ENCODE data around the gene RIPOR2.

Gene RIPOR2

DNA sequence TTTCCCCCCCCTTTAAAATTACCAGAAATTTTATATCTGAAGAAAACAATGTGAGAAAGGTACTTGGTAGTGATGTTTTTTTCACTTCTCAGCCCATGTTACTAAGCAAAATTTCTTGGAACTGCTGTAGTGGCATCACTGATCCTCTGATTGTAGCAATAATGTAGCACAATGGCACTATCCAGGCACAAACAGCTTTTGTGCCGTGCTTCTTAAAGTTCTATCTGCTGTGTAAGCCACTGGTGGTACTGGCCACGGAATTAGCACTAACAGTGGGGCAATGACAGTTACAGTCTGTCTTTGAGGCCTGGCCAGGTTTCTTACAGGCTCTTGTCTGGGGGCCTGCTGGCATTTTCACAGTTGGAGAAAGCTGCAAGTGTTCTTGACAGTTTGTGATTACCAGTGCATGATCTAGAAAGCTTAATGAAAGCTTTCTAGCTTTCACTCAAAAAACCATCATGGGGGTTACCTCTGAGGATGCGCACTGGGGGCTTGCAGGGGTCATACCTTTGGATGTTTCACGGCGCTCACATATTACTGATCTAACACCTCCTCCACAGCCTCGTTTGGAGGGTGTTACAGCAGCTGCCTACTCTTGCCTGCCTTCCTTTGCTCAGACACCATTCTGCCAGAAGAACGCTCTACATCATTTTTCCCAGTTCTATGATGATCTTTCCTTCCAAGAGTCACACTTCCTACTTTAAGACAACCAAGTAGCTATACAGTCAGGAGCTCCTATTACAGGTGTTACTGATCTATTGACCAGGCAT, 78.7 kb downstream of the RIPOR2 start:
- TF ChIP-seq ZNF274 (IDR thresholded peaks at IDR 0.05; ENCODE audit: low read depth, low read length), result no peak
- H3K4me3 ChIP-seq (ENCODE audit: low read length), result no peak overlapping the region

DNA sequence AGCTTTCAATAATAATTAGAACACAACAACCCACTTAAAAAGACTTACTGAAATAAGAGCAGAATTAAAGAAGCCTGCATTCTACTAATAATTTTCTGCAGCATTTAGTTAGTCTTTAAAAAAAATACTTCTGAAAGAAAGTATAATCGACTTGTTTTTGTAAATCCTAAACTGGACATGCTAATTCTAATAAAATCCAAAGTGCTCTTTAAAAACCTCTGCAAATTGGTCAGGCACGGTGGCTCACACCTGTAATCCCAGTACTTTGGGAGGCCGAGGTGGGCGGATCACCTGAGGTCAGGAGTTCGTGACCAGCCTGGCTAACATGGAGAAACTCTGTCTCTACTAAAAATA, 79.5 kb downstream of the RIPOR2 start:
- no peak for TF ChIP-seq ZNF274 (IDR thresholded peaks at IDR 0.05; ENCODE audit: low read depth, low read length)
- no peak overlapping the region for H3K4me3 ChIP-seq (ENCODE audit: low read length)

DNA sequence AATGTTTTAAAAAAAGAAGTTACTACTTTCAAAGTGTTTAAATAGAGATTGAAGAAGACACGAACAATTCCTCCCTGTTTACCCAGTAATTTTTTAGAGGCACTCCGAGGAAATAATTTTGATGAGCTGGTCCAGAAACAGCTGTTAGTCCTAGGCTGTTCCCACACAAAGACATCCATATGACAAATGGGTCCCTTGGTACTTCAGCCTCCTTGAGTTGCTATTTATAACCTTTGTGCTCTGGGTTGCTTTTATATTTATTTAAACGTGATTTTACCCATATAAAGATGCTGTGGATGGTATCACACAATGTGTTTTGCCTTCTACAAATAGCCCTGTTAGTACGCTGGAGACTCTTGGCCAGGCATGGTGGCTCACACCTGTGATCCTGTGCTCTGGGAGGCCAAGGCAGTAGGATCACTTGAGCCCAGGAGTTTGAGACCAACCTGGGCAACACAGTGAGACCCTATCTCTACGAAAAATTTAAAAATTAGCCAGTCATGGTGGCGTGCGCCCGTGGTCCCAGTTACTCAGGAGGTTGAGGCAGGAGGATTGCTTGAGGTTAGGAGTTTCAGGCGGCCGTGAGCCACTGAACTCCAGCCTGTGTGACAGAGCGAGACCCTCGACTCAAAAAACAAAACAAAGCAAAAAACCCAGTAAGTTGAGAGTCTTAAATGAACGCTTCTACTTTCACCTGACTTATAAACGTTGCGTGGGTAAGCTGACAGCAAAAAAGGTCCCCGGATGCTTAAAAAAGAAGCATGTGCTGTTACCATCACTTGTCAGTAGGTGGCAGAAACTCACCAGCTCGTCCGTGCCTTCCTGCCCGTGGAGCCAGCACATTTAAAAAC, 80.1 kb downstream of the RIPOR2 start:
- no peak overlapping the region for H3K4me3 ChIP-seq (ENCODE audit: low read length)
- TF ChIP-seq ZNF274 (IDR thresholded peaks at IDR 0.05; ENCODE audit: low read depth, low read length), result no peak

DNA sequence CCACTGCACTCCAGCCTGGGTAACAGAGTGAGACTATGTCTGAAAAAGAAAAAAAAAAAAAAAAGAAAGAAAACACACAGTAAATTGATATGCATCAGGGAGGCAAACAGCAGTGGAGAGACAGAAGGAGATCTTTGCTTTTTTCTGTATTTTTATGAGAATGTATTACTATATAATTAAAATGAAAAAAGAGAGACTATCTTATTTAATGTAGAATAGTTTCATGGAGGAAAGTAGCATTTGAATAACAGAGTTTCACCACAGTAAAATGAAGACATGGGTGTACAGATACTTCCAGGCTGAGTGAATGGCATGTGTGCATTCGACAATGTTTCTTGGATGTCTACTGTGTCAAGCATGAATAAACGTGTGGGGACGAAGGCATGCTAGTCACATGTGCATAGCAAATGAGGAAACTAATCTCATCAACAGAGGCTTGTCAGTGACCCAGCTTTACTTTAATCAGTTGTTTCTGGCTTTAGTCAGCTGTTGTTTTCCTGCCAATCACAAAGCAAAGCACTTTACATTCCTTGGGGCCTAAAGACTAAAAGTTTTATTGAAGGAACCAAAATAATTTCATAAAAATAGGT, 81.6 kb downstream of the RIPOR2 start:
- H3K4me3 ChIP-seq (ENCODE audit: low read length), result no peak overlapping the region
- TF ChIP-seq ZNF274 (IDR thresholded peaks at IDR 0.05; ENCODE audit: low read depth, low read length), result no peak

DNA sequence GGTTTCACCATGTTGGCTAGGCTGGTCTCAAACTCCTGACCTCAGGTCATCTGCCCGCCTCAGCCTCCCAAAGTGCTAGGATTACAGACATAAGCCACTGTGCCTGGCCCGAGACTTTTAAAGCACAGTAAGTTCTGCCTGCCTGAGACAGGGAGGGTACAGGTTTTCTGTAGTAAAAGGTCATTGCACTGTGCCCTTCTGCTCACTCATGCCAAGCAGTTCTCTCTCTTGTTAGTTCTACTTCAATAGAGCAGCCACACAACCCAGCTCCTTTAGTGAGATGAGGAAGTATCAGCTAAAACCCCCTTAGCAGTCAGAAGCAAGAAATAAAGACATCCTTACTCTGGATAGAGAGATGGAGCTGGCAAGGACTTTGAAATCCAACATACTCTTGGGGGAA, 84.7 kb downstream of the RIPOR2 start:
- TF ChIP-seq ZNF274 (IDR thresholded peaks at IDR 0.05; ENCODE audit: low read depth, low read length), result no peak
- no peak overlapping the region for H3K4me3 ChIP-seq (ENCODE audit: low read length)

DNA sequence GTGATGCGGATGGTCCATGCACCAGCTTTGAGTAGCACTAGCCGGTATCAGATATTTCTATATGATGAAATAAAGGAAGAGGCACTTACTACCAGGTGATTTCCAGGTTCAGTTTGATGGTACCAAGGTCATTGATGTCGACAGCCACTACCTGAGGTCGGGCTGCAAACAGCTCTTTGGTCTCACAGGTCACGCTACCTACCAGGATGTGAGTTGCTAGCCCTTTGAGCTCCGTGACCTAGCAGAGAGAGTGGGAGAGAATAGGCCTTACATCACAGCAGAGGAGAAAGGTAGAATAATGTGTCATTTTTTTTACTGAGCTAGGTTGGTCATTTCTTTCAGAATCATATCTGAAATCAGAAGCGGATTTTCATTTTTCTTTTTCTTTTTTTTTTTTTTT, 86.0 kb downstream of the RIPOR2 start:
- TF ChIP-seq ZNF274 (IDR thresholded peaks at IDR 0.05; ENCODE audit: low read depth, low read length), result no peak
- H3K4me3 ChIP-seq (ENCODE audit: low read length), result no peak overlapping the region

DNA sequence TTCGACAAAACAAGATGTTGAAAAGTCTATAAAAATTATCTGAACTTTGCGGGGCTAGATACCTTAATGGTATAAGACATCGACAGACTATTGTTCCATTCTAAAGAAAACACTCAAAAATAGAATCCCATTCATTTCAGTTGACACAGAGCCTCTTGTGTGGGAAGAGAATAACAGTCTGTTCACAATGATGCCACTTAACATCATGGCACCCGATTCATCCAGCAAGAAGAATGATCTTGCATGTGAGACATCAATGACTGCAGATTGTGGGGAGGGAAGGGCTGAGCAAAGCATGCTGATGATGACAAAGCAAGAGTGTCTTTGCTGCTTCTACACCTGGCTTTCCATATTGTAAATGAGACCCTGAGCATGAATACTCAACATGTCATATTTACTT, 87.3 kb downstream of the RIPOR2 start:
- TF ChIP-seq ZNF274 (IDR thresholded peaks at IDR 0.05; ENCODE audit: low read depth, low read length), result no peak
- no peak overlapping the region for H3K4me3 ChIP-seq (ENCODE audit: low read length)

DNA sequence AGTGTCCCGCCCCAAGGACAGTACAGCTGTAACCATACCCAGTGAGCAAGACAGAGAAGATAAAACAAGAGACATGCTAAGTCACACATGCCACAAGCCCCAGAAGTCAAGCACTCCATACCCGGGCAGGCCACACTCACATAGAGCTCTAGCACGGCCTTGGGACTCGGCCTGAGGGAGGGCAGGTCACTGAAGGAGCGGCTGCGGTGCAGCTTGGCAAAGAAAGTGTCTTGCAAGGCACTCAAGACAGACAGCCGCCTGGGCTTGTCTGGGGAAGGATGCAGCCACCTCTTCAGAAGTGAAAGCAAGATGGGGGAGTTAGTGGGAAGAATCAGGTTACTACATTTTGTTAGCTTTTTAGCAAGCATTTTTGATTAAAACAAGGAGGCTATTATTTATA, 88.4 kb downstream of the RIPOR2 start:
- no peak for TF ChIP-seq ZNF274 (IDR thresholded peaks at IDR 0.05; ENCODE audit: low read depth, low read length)
- H3K4me3 ChIP-seq (ENCODE audit: low read length), result no peak overlapping the region

DNA sequence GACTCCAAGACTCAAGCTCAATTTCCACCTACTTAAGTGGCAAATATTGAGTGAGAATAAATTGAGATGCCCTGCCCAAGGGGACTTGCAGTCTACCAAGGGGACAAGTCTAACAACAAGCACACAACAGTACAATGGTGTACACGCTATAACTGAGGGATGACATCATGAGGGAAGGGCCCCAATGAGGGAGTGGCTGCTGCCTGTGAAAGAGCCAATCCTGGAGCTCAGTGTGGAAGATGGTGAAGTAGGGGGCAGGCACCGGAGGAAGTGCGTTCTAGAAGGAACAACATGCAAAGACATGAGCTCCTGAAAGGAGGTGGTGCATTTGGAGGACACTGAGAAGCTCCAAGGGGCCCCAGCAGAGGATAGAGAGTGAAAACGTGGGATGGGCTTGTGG, 90.2 kb downstream of the RIPOR2 start:
- TF ChIP-seq ZNF274 (IDR thresholded peaks at IDR 0.05; ENCODE audit: low read depth, low read length), result no peak
- no peak overlapping the region for H3K4me3 ChIP-seq (ENCODE audit: low read length)

DNA sequence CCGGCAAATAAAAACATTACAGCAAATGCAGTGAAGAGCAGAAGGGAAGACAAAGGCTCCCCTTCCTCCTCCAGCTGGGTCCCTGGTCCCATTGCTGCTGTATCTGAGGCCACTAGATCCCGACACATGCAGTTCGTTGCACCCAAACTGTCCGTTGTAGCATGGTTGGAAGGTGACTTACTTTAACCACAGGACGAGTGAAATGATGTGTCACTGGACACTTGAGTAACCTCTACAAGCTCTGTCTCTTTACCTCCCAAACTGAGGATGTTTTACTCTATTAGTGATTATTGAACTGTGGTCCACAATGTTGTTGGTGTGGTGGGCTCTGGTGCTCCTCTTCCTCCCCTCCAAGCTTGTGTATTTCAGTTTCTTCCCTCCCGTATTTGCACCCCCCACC, 90.9 kb downstream of the RIPOR2 start:
- TF ChIP-seq ZNF274 (IDR thresholded peaks at IDR 0.05; ENCODE audit: low read depth, low read length), result no peak

DNA sequence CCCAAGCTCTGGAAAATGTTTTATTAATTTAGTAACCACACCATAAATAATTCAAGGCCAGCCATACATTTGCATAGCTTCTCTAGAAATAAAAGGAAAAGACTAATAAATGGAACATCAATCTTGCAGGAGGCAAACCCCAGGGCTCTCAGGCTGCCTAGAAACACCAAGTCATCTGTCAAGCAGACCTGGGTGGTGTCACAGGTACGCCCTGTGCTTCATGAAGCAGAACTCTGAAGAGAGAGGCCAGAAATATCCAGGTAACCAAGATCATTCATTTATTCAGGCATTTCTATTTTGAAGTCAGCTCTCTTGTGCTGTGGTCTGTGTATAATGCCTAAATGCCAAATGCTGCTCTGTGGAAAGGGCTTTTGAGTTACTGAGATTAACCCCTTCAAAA, 91.7 kb downstream of the RIPOR2 start:
- H3K4me3 ChIP-seq (ENCODE audit: low read length), result no peak overlapping the region
- no peak for TF ChIP-seq ZNF274 (IDR thresholded peaks at IDR 0.05; ENCODE audit: low read depth, low read length)

More for the DNA sequence above, 90.9 kb downstream of the RIPOR2 start:
- no peak overlapping the region for H3K4me3 ChIP-seq (ENCODE audit: low read length)

DNA sequence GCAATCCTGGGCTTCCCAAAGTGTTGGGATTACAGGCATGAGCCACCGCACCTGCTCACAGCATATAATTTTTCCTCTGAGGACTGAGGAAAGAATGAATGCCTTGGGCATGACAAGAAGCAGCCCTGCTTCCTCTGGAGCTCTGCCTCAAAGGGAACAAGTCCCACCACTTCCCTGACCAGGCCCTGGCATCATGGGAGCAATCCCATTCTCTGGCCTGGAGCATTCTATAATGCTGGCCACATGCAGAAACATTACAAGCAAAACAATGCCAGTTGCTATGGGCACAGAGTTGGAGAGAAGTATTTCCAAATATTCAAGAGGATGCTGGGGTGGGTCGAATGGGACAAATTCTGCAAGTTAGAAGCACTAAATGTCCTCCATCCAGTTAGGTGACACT, 95.6 kb downstream of the RIPOR2 start:
- H3K4me3 ChIP-seq (ENCODE audit: low read length), result no peak overlapping the region
- no peak for TF ChIP-seq ZNF274 (IDR thresholded peaks at IDR 0.05; ENCODE audit: low read depth, low read length)

DNA sequence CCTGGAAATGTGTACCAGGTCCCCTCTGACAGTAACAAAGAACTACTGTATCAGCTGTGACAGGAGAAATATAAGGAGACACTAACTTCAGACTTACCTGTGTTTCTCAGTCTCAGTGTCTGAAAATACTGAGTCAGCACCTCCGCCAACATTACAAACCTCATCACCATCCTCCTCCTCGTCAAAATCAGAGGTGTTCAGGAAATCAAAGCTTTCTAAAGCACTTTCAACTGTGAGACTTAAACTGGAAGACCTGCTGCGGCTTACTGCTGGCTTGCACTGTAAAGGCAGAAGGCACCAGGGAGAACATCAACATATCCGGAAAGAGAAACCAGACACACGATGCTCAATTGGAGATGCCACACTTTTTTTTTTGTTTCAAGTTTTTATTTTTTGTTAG, 96.8 kb downstream of the RIPOR2 start:
- no peak overlapping the region for H3K4me3 ChIP-seq (ENCODE audit: low read length)
- TF ChIP-seq ZNF274 (IDR thresholded peaks at IDR 0.05; ENCODE audit: low read depth, low read length), result no peak

DNA sequence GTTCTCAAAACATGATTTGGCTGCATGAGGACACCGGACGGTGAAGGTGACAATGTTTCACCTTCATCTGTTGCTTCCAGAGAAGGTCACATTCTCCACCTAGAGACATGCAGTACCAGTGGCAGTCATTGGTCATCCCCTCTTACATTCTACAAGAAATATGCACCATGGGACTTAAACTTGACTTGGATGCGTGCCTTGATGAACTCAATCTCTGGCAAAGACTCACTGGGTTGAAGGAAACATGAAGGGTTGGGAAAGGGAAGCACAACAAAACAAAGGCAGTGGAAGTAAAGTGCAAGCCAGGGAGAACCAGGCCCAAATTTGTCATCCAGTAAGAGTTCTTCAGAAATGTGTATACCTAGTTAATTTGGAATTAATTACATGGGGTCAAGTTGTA, 97.7 kb downstream of the RIPOR2 start:
- TF ChIP-seq ZNF274 (IDR thresholded peaks at IDR 0.05; ENCODE audit: low read depth, low read length), result no peak
- no peak overlapping the region for H3K4me3 ChIP-seq (ENCODE audit: low read length)

DNA sequence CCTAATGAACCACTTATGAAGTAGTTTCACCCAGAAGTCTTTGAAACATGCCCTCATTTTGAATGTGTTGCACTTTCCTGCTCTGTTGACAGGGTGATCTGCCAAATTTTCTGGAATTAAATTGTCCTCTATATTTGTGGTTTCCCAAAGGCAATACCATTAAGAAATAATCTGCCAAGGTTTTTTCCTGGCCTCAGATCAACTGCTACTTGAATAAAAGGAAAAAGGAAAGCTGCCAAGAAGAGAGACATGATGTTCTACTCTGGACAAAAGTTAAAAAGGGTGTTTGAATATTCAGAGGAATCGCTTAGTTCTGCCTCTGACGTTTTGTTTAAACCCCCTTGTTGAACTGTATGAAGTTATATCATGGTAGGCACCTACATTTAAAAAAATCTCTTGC, 99.7 kb downstream of the RIPOR2 start:
- no peak overlapping the region for H3K4me3 ChIP-seq (ENCODE audit: low read length)
- TF ChIP-seq ZNF274 (IDR thresholded peaks at IDR 0.05; ENCODE audit: low read depth, low read length), result no peak
